ENCODE data around the gene PTPRT.

The PTPRT gene

GRCh38 chr20:42807876-42808275 is 381.8 kb downstream of the PTPRT start:
- in situ Hi-C loops (cut with MboI; ENCODE audit: low pct_unique_long_range_greater_than_20kb, low sequenced_read_pairs, unreplicated experiment), result no loop called here
- no peak for DNase-seq (ENCODE audit: low spot score)
- TF ChIP-seq, protein P1, sequence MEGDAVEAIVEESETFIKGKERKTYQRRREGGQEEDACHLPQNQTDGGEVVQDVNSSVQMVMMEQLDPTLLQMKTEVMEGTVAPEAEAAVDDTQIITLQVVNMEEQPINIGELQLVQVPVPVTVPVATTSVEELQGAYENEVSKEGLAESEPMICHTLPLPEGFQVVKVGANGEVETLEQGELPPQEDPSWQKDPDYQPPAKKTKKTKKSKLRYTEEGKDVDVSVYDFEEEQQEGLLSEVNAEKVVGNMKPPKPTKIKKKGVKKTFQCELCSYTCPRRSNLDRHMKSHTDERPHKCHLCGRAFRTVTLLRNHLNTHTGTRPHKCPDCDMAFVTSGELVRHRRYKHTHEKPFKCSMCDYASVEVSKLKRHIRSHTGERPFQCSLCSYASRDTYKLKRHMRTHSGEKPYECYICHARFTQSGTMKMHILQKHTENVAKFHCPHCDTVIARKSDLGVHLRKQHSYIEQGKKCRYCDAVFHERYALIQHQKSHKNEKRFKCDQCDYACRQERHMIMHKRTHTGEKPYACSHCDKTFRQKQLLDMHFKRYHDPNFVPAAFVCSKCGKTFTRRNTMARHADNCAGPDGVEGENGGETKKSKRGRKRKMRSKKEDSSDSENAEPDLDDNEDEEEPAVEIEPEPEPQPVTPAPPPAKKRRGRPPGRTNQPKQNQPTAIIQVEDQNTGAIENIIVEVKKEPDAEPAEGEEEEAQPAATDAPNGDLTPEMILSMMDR (IDR thresholded peaks at IDR 0.05; ENCODE audit: extremely low read depth, insufficient read depth, missing control alignments), result no peak

- DNase-seq (ENCODE audit: low spot score), result no peak
- in situ Hi-C loops (cut with MboI; ENCODE audit: low pct_unique_long_range_greater_than_20kb, low sequenced_read_pairs, unreplicated experiment), result no loop called here
- TF ChIP-seq, protein P1 (IDR thresholded peaks at IDR 0.05; ENCODE audit: extremely low read depth, insufficient read depth, missing control alignments), result no peak
These were observed 394.5 kb downstream of the PTPRT start for GRCh38 chr20:42795111-42795695.

DNA sequence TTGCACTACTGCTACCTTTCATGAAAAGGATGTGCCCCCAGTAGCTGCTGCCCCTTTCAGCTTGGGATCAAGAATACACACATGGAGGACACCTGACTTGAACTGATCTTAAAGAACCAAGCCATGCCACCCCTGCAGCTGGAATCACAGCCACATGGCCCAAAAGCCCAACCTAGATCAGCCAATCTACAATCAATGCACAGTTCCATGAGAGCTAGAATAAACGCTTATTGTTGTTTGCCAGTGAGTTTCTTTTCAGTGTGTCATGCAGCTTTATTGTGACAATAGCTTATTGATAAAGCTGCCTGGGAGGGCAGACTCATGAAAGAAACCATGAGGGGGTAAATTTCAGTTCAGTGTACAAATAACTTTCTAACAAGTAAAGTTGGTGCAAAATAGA is 397.7 kb downstream of the PTPRT start:
- TF ChIP-seq, protein P1 (IDR thresholded peaks at IDR 0.05; ENCODE audit: extremely low read depth, insufficient read depth, missing control alignments), result no peak
- in situ Hi-C loops (cut with MboI; ENCODE audit: low pct_unique_long_range_greater_than_20kb, low sequenced_read_pairs, unreplicated experiment), result no loop called here
- DNase-seq (ENCODE audit: low spot score), result no peak

GRCh38 chr20:42790111-42790510 is 399.6 kb downstream of the PTPRT start:
- DNase-seq (ENCODE audit: low spot score), result no peak
- in situ Hi-C loops (cut with MboI; ENCODE audit: low pct_unique_long_range_greater_than_20kb, low sequenced_read_pairs, unreplicated experiment), result no loop called here

GRCh38 chr20:42788707-42789106 is 401.0 kb downstream of the PTPRT start:
- in situ Hi-C loops (cut with MboI; ENCODE audit: low pct_unique_long_range_greater_than_20kb, low sequenced_read_pairs, unreplicated experiment), result no loop called here
- DNase-seq (ENCODE audit: low spot score), result no peak
- TF ChIP-seq, protein P1 (IDR thresholded peaks at IDR 0.05; ENCODE audit: extremely low read depth, insufficient read depth, missing control alignments), result no peak

More at GRCh38 chr20:42790111-42790510, 399.6 kb downstream of the PTPRT start:
- TF ChIP-seq, protein P1 (IDR thresholded peaks at IDR 0.05; ENCODE audit: extremely low read depth, insufficient read depth, missing control alignments), result no peak

GRCh38 chr20:42785041-42785440 is 404.7 kb downstream of the PTPRT start:
- no peak for DNase-seq (ENCODE audit: low spot score)
- TF ChIP-seq, protein P1 (IDR thresholded peaks at IDR 0.05; ENCODE audit: extremely low read depth, insufficient read depth, missing control alignments), result no peak
- in situ Hi-C loops (cut with MboI; ENCODE audit: low pct_unique_long_range_greater_than_20kb, low sequenced_read_pairs, unreplicated experiment), result no loop called here

All from GM13977 (cell line).